CD8-positive, alpha-beta memory T cell (primary cell): ENCODE data around the gene ERH. TPM values are rescaled to one million over a fixed set of nuclear protein-coding genes. Genes with fewer than 3 reads are reported as not detected.
A peak's percentile ranks its signal among the peaks of the same experiment; 100 is the strongest.

ENCODE experiments used
- CTCF ChIA-PET: fragments of 350-600 bp; sonication (Branson Sonifier 250); formaldehyde crosslinking; loops from one replicate; lab custom pipeline; 2021; ENCODE audit warnings: antibody characterized with exemption; lab: Charles Lee
- POLR2A ChIA-PET: fragments of 350-600 bp; sonication (Branson Sonifier 250); formaldehyde crosslinking; loops from one replicate; lab custom pipeline; 2021; ENCODE audit warnings: antibody characterized with exemption; lab: Charles Lee
- DNase-seq, 5 donors: peaks; one replicate each; pipeline versions ENCODE4 v3.0.0 to v3.0.0-alpha.2; 2020 to 2022; ENCODE audit warnings: mixed read lengths in 1 of 5
- H3K27ac ChIP-seq: one replicate; pipeline ENCODE4 v1.7.0; 2013; ENCODE audit warnings: low read depth, mild to moderate bottlenecking, low read length, moderate library complexity
- H3K27me3 ChIP-seq: 2 replicates; pipeline ENCODE4 v1.7.0; 2013; ENCODE audit warnings: low read length, mild to moderate bottlenecking; ENCODE audit not compliant: insufficient read depth, poor library complexity, severe bottlenecking
- H3K36me3 ChIP-seq: 2 replicates; pipeline ENCODE4 v1.7.0; 2013; ENCODE audit warnings: mild to moderate bottlenecking, low read length, moderate library complexity; ENCODE audit not compliant: insufficient read depth
- H3K4me1 ChIP-seq: 2 replicates; pipeline ENCODE4 v1.7.0; 2013; ENCODE audit warnings: mild to moderate bottlenecking, low read length, moderate library complexity; ENCODE audit not compliant: insufficient read depth
- H3K4me3 ChIP-seq: 2 replicates; pipeline ENCODE4 v1.7.0; 2013; ENCODE audit warnings: mild to moderate bottlenecking, low read length
- H3K9me3 ChIP-seq: 2 replicates; pipeline ENCODE4 v1.7.0; 2013; ENCODE audit warnings: mild to moderate bottlenecking, low read length
- H3K27ac Mint-ChIP-seq, 8 donors: one replicate each; pipeline ENCODE4 v1.8.0; 2020 to 2021; ENCODE audit warnings: mixed read lengths in 8 of 8, mild to moderate bottlenecking in 6 of 8, inconsistent platforms in 3 of 8, moderate library complexity in 3 of 8
- H3K27me3 Mint-ChIP-seq, 2 donors: one replicate each; pipeline ENCODE4 v1.8.0; 2020 to 2021; ENCODE audit warnings: mixed read lengths in 2 of 2, mild to moderate bottlenecking in 1 of 2, moderate library complexity in 1 of 2
- H3K36me3 Mint-ChIP-seq, 3 donors: one replicate each; pipeline ENCODE4 v1.8.0; 2020 to 2021; ENCODE audit warnings: mixed read lengths in 3 of 3, inconsistent platforms in 1 of 3, mild to moderate bottlenecking in 1 of 3
- H3K4me1 Mint-ChIP-seq, 3 donors: one replicate each; pipeline ENCODE4 v1.8.0; 2020 to 2021; ENCODE audit warnings: mixed read lengths in 3 of 3, inconsistent platforms in 1 of 3, mild to moderate bottlenecking in 1 of 3
- H3K4me3 Mint-ChIP-seq, 7 donors: one replicate each; pipeline ENCODE4 v1.8.0; 2020 to 2021; ENCODE audit warnings: mixed read lengths in 7 of 7, mild to moderate bottlenecking in 6 of 7, moderate library complexity in 4 of 7, inconsistent platforms in 2 of 7
- H3K9me3 Mint-ChIP-seq, 5 donors: one replicate each; pipeline ENCODE4 v1.8.0; 2020 to 2022; ENCODE audit warnings: mixed read lengths in 5 of 5, mild to moderate bottlenecking in 3 of 5, moderate library complexity in 2 of 5, inconsistent platforms in 1 of 5
- polyA plus RNA-seq: library from polyadenylated mRNA; unstranded; fragments of 300-500 nt; fragmentation: Illumina TruSeq; gene quantifications from one replicate; pipeline ENCODE4 v1.2.3, GENCODE V29; 2021
- total RNA-seq, 2 experiments: library from RNA; stranded (reverse); gene quantifications; one replicate each; pipeline ENCODE4 v1.2.3, GENCODE V29; 2021

The ERH gene
- total and polyA plus RNA-seq, 3 experiments from 2014 or later = 61.2 to 410 (median 406) TPM

GRCh38 chr14:69404883-69405282 lies 6.8 kb upstream of the ERH start:
- no peaks in the 10 kb centered on the region for H3K27me3 Mint-ChIP-seq
- ChIA-PET POLR2A (no interaction called here), CTCF (no interaction called here)
- no peak for DNase-seq
- no peaks in the 10 kb centered on the region for H3K9me3 Mint-ChIP-seq
- H3K4me1 Mint-ChIP-seq = peaks cover 32 to 70% (median 52%) of the 10 kb centered on the region in 3 donors
- Histone ChIP-seq H3K27ac (no peak overlapping the region), H3K4me3 (no peak overlapping the region), H3K27me3 (no peaks in the 10 kb centered on the region), H3K4me1 (peaks cover 20% of the 10 kb centered on the region), H3K36me3 (no peaks in the 10 kb centered on the region), H3K9me3 (no peaks in the 10 kb centered on the region)
- H3K4me3 Mint-ChIP-seq = peak overlapping the region in 1 of 7 donors; percentile 3
- H3K36me3 Mint-ChIP-seq = peaks cover 4 to 25% (median 6%) of the 10 kb centered on the region in 3 donors
- no peak overlapping the region for H3K27ac Mint-ChIP-seq

DNA sequence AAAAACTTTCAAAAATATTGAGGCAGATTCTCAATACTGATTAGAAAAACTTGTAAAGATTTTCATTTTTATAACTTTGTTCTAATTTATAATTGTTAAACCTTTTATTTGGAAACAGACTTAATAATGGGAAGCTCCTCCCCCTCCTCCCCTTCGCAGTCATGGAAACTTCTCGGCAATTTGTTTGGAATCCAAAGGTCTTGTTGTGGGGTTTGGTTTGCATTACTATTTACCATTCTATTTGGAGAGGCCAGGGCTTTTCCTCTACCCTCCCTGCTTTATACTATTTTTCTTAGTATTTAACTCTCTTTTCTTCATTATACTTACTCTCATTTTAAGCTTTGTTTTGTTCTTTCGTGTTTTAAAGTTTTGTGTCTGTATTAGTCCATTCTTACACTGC lies 6.4 kb upstream of the ERH start:
- H3K27ac ChIP-seq = no peak overlapping the region
- no peak for DNase-seq
- CTCF ChIA-PET = no interaction called here
- no peaks in the 10 kb centered on the region for H3K36me3 ChIP-seq
- peaks cover 35 to 74% (median 52%) of the 10 kb centered on the region in 3 donors for H3K4me1 Mint-ChIP-seq
- H3K36me3 Mint-ChIP-seq = peaks cover 4 to 25% (median 6%) of the 10 kb centered on the region in 3 donors
- H3K27me3 Mint-ChIP-seq = no peaks in the 10 kb centered on the region
- H3K4me1 ChIP-seq = peaks cover 24% of the 10 kb centered on the region
- POLR2A ChIA-PET = no interaction called here
- H3K9me3 Mint-ChIP-seq = no peaks in the 10 kb centered on the region
- H3K4me3 ChIP-seq = no peak overlapping the region
- H3K27me3 ChIP-seq = no peaks in the 10 kb centered on the region
- no peak overlapping the region for H3K27ac Mint-ChIP-seq
- H3K9me3 ChIP-seq = no peaks in the 10 kb centered on the region
- peak overlapping the region in 1 of 7 donors; percentile 3 for H3K4me3 Mint-ChIP-seq

DNA sequence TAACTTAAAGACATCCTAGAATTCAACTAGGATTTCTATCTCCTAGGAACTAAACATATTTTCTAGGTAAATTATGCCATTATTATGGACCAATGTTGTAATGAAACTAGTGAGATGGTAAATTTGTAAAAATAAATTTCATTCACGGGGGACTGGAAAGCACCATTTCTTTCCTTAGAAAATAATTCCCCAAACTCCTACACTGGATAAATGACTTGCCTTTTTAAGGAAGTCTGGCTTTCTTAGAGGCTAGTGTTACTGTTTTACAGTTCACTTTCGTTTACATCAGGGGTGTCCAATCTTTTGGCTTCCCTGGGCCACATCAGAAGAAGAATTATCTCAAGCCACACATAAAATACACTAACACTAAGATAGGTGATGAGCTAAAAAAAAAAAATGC lies 3.7 kb upstream of the ERH start:
- no peaks in the 10 kb centered on the region for H3K27me3 ChIP-seq
- no peak overlapping the region for H3K27ac ChIP-seq
- peaks cover 37% of the 10 kb centered on the region for H3K4me1 ChIP-seq
- DNase-seq = no peak
- Mint-ChIP-seq H3K9me3 (no peaks in the 10 kb centered on the region), H3K4me3 (no peak overlapping the region), H3K4me1 (peaks cover 48 to 79% (median 66%) of the 10 kb centered on the region in 3 donors), H3K36me3 (peaks cover 4 to 29% (median 6%) of the 10 kb centered on the region in 3 donors), H3K27ac (no peak overlapping the region), H3K27me3 (no peaks in the 10 kb centered on the region)
- no peak overlapping the region for H3K4me3 ChIP-seq
- H3K36me3 ChIP-seq = no peaks in the 10 kb centered on the region
- H3K9me3 ChIP-seq = no peaks in the 10 kb centered on the region
- ChIA-PET POLR2A (no interaction called here), CTCF (no interaction called here)

GRCh38 chr14:69400154-69400553 lies 2.1 kb upstream of the ERH start:
- Histone ChIP-seq H3K4me3 (peak overlapping the region; percentile 12), H3K27ac (no peak overlapping the region), H3K4me1 (peaks cover 50% of the 10 kb centered on the region), H3K27me3 (no peaks in the 10 kb centered on the region), H3K36me3 (peaks cover 10% of the 10 kb centered on the region), H3K9me3 (no peaks in the 10 kb centered on the region)
- Mint-ChIP-seq H3K27ac (peak overlapping the region in 4 of 8 donors; percentile 46 to 61 (median 59)), H3K27me3 (no peaks in the 10 kb centered on the region), H3K4me1 (peaks cover 65 to 86% (median 83%) of the 10 kb centered on the region in 3 donors), H3K4me3 (peak overlapping the region; percentile 82 to 100 (median 98)), H3K36me3 (peaks cover 6 to 38% (median 11%) of the 10 kb centered on the region in 3 donors), H3K9me3 (no peaks in the 10 kb centered on the region)
- DNase-seq = no peak
- ChIA-PET POLR2A (no interaction called here), CTCF (no interaction called here)

DNA sequence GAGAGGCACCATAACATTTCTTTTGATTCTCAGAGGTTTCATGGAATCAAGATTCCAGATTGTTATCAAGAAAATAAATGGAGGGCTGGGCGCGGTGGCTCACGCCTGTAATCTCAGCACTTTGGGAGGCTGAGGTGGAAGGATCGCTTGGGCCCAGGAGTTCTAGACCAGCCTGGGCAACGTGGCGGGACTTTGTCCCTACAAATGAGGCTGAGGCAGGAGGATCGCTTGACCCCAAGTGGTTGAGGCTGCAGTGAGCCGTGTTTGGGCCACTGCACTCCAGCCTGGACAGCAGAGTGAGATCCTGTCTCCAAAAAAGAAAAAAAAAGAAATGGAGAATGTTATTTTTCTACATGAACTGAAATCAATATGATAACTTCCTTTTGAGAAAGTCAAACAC lies 1.7 kb upstream of the ERH start:
- Mint-ChIP-seq H3K36me3 (peaks cover 8 to 39% (median 10%) of the 10 kb centered on the region in 3 donors), H3K4me1 (peaks cover 66 to 86% (median 84%) of the 10 kb centered on the region in 3 donors), H3K27me3 (no peaks in the 10 kb centered on the region), H3K9me3 (no peaks in the 10 kb centered on the region), H3K4me3 (peak overlapping the region; percentile 90 to 100 (median 98)), H3K27ac (peak overlapping the region in 5 of 8 donors; percentile 41 to 100 (median 99))
- ChIA-PET CTCF (no interaction called here), POLR2A (no interaction called here)
- H3K9me3 ChIP-seq = no peaks in the 10 kb centered on the region
- H3K36me3 ChIP-seq = peaks cover 14% of the 10 kb centered on the region
- H3K27me3 ChIP-seq = no peaks in the 10 kb centered on the region
- H3K4me3 ChIP-seq = peak overlapping the region; percentile 79
- H3K4me1 ChIP-seq = peaks cover 50% of the 10 kb centered on the region
- peak overlapping the region; percentile 86 for H3K27ac ChIP-seq
- DNase-seq = no peak

GRCh38 chr14:69398818-69399210 lies 715 bp upstream of the ERH start:
- Mint-ChIP-seq H3K4me3 (peak overlapping the region; percentile 90 to 100 (median 98)), H3K4me1 (peaks cover 67 to 86% (median 84%) of the 10 kb centered on the region in 3 donors), H3K9me3 (no peaks in the 10 kb centered on the region), H3K27ac (peak overlapping the region; percentile 97 to 100 (median 100)), H3K36me3 (peaks cover 6 to 42% (median 9%) of the 10 kb centered on the region in 3 donors), H3K27me3 (no peaks in the 10 kb centered on the region)
- no peak for DNase-seq
- no peaks in the 10 kb centered on the region for H3K9me3 ChIP-seq
- H3K36me3 ChIP-seq = peaks cover 22% of the 10 kb centered on the region
- ChIA-PET POLR2A (interaction anchor here (0.6 to 1.4 kb wide), 5 partner anchors 173 to 1656 kb away, joined by 3 to 8 read pairs (median 7); partner anchors contain the start of genes DCAF5 and EXD2), CTCF (no interaction called here)
- peaks cover 52% of the 10 kb centered on the region for H3K4me1 ChIP-seq
- H3K27me3 ChIP-seq = no peaks in the 10 kb centered on the region
- H3K4me3 ChIP-seq = peak overlapping the region; percentile 79
- peak overlapping the region; percentile 86 for H3K27ac ChIP-seq

DNA sequence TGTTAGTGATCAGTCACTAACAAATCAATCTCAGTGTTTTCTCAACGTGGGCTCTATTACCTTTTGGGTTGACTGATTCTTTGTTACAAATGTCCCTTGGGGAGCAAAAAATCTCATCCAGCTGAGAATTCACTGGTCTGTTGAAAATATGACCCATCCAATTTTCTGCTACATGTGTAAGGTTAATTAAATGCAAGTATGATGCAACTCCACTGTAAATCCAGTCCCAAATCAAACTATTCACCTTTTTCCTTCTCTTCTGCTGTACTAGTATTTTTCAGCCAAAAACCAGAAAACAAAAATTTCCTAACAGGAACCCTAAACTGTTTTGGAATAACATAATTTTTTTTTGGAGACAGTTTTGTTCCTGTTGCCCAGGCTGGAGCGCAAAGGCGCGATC lies 2.2 kb downstream of the ERH start:
- Mint-ChIP-seq H3K4me1 (peaks cover 81 to 99% (median 92%) of the 10 kb centered on the region in 3 donors), H3K27me3 (no peaks in the 10 kb centered on the region), H3K27ac (peak overlapping the region in 5 of 8 donors; percentile 24 to 99 (median 68)), H3K9me3 (no peaks in the 10 kb centered on the region), H3K4me3 (peak overlapping the region in 6 of 7 donors; percentile 3 to 71 (median 28)), H3K36me3 (peaks cover 11 to 68% (median 23%) of the 10 kb centered on the region in 3 donors)
- POLR2A ChIA-PET = no interaction called here
- no peak for DNase-seq
- Histone ChIP-seq H3K4me1 (peaks cover 55% of the 10 kb centered on the region), H3K9me3 (no peaks in the 10 kb centered on the region), H3K36me3 (peaks cover 40% of the 10 kb centered on the region), H3K4me3 (no peak overlapping the region), H3K27me3 (no peaks in the 10 kb centered on the region), H3K27ac (no peak overlapping the region)
- CTCF ChIA-PET = interaction anchor here (1.3 to 1.4 kb wide), 2 partner anchors 14 to 64 kb away, joined by 3 read pairs; no protein-coding TSS in a partner anchor

DNA sequence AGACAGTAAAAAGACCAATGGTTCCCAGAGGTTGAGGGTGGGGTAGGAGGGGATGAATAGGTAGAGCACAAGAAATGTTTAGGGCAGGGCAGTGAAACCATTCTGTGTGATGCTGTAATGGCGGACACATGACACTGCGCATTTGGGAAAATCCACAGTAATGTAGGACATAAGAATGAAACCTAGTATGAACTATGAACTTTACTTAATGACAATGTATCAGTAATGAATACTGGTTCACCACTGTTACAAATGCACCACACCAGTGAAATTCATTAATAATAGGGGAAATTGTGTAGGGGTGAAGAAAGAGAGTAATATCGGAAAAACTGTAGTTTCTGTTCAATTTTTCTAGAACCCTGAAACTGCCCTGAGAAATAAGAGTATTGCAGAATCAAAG lies 5.6 kb downstream of the ERH start:
- H3K27me3 ChIP-seq = no peaks in the 10 kb centered on the region
- Mint-ChIP-seq H3K4me1 (peaks cover 77 to 92% (median 84%) of the 10 kb centered on the region in 3 donors), H3K9me3 (no peaks in the 10 kb centered on the region), H3K36me3 (peaks cover 16 to 87% (median 35%) of the 10 kb centered on the region in 3 donors), H3K27me3 (no peaks in the 10 kb centered on the region), H3K27ac (peak overlapping the region in 2 of 8 donors; percentile 23 to 73), H3K4me3 (peak overlapping the region in 5 of 7 donors; percentile 15 to 75 (median 39))
- no peak overlapping the region for H3K27ac ChIP-seq
- H3K4me3 ChIP-seq = no peak overlapping the region
- ChIA-PET CTCF (no interaction called here), POLR2A (no interaction called here)
- H3K36me3 ChIP-seq = peaks cover 45% of the 10 kb centered on the region
- no peak for DNase-seq
- H3K9me3 ChIP-seq = no peaks in the 10 kb centered on the region
- peaks cover 37% of the 10 kb centered on the region for H3K4me1 ChIP-seq
